Left kidney (tissue), 1 donor: ENCODE data around the gene F7. TPM values are rescaled to one million over a fixed set of nuclear protein-coding genes. Genes with fewer than 3 reads are reported as not detected.

Source experiments
- polyA plus RNA-seq: library from polyadenylated mRNA; unstranded; fragments of 120-200 nt; gene quantifications from one replicate; pipeline ENCODE4 v1.2.1, GENCODE V29; 2013; ENCODE audit not compliant: insufficient read length

The F7 gene
- polyA plus RNA-seq, 1 donor: 4.3 TPM

Other genes starting within 250 kb of the F7 start
- 29.2 TPM for gene MCF2L, start 136.6 kb upstream of the F7 start, polyA plus RNA-seq
- 19.5 TPM for gene F10, start 17.0 kb downstream of the F7 start, polyA plus RNA-seq
- gene PROZ, start 52.9 kb downstream of the F7 start, polyA plus RNA-seq: 2.3 TPM
- 80.4 TPM for gene PCID2, start 102.9 kb downstream of the F7 start, polyA plus RNA-seq
- gene CUL4A, start 103.8 kb downstream of the F7 start, polyA plus RNA-seq: 99.5 TPM
- gene LAMP1, start 191.4 kb downstream of the F7 start, polyA plus RNA-seq: 170 TPM